ENCODE results near the gene ICA1.

The ICA1 gene

GRCh38 chr7:8165150-8165549 is 96.8 kb downstream of the ICA1 start:
- no peak for TF ChIP-seq CTCF (IDR thresholded peaks at IDR 0.05; ENCODE audit: low read depth, low read length)
- no peak for DNase-seq (ENCODE audit: extremely low read depth, low read depth)

GRCh38 chr7:8162181-8162580 is 99.8 kb downstream of the ICA1 start:
- DNase-seq (ENCODE audit: extremely low read depth, low read depth) = no peak
- TF ChIP-seq CTCF (IDR thresholded peaks at IDR 0.05; ENCODE audit: low read depth, low read length) = no peak

- TF ChIP-seq CTCF (IDR thresholded peaks at IDR 0.05; ENCODE audit: low read depth, low read length) = no peak
- no peak for DNase-seq (ENCODE audit: extremely low read depth, low read depth)
Observed at GRCh38 chr7:8161364-8161828, 100.6 kb downstream of the ICA1 start.

GRCh38 chr7:8160779-8161345 is 101.1 kb downstream of the ICA1 start:
- no peak for TF ChIP-seq CTCF (IDR thresholded peaks at IDR 0.05; ENCODE audit: low read depth, low read length)
- DNase-seq (ENCODE audit: extremely low read depth, low read depth) = no peak

GRCh38 chr7:8160250-8160649 is 101.7 kb downstream of the ICA1 start:
- no peak for TF ChIP-seq CTCF (IDR thresholded peaks at IDR 0.05; ENCODE audit: low read depth, low read length)
- DNase-seq (ENCODE audit: extremely low read depth, low read depth) = no peak

- DNase-seq (ENCODE audit: extremely low read depth, low read depth) = no peak
- TF ChIP-seq CTCF (IDR thresholded peaks at IDR 0.05; ENCODE audit: low read depth, low read length) = no peak
Observed at GRCh38 chr7:8159595-8159994, 102.4 kb downstream of the ICA1 start.

- no peak for TF ChIP-seq CTCF (IDR thresholded peaks at IDR 0.05; ENCODE audit: low read depth, low read length)
- no peak for DNase-seq (ENCODE audit: extremely low read depth, low read depth)
Observed at GRCh38 chr7:8157296-8157695, 104.7 kb downstream of the ICA1 start.
